Natural killer cell (primary cell): ENCODE measurements around the gene ZBTB37. TPM values are rescaled to one million over a fixed set of nuclear protein-coding genes. Genes with fewer than 3 reads are reported as not detected.

Experiments
- ATAC-seq, 3 donors: fragments of 150-1000 bp in 2 of 3; fragments of 200-7000 bp in 1 of 3; cut with Tn5 transposase; 1 replicate in 1 of 3; 2 replicates in 2 of 3; pipeline ENCODE4 v1.10.0; 2021; ENCODE audit warnings: mild to moderate bottlenecking in 2 of 3, moderate library complexity in 2 of 3
- DNase-seq, 2 donors: peaks; one replicate each; pipeline versions ENCODE4 v3.0.0 to v3.0.0-alpha.2; 2013 to 2021; ENCODE audit warnings: mixed read lengths in 1 of 2
- H3K27ac ChIP-seq: one replicate; pipeline ENCODE4 v1.5.1; 2013; ENCODE audit warnings: mild to moderate bottlenecking, low read length
- H3K27me3 ChIP-seq: one replicate; pipeline ENCODE4 v1.6.1; 2013; ENCODE audit warnings: low read length; ENCODE audit not compliant: control insufficient read depth, insufficient read depth
- H3K36me3 ChIP-seq: one replicate; pipeline ENCODE4 v1.6.1; 2013; ENCODE audit warnings: low read length; ENCODE audit not compliant: control insufficient read depth, insufficient read depth
- H3K4me1 ChIP-seq: one replicate; pipeline ENCODE4 v1.6.1; 2013; ENCODE audit warnings: low read length; ENCODE audit not compliant: control insufficient read depth, insufficient read depth
- H3K4me3 ChIP-seq: one replicate; pipeline ENCODE4 v1.5.1; 2013; ENCODE audit warnings: low read length
- H3K9me3 ChIP-seq: one replicate; pipeline ENCODE4 v1.6.1; 2013; ENCODE audit warnings: low read length; ENCODE audit not compliant: control insufficient read depth, insufficient read depth
- H3K27ac Mint-ChIP-seq, 2 donors: one replicate each; pipeline ENCODE4 v1.8.0; 2022; ENCODE audit warnings: mild to moderate bottlenecking in 2 of 2, mixed read lengths in 2 of 2, moderate library complexity in 1 of 2
- H3K27me3 Mint-ChIP-seq, 2 donors: one replicate each; pipeline ENCODE4 v1.8.0; 2022; ENCODE audit warnings: low read depth in 2 of 2, mixed read lengths in 2 of 2
- H3K36me3 Mint-ChIP-seq: one replicate; pipeline ENCODE4 v1.8.0; 2022; ENCODE audit warnings: mixed read lengths
- H3K4me1 Mint-ChIP-seq, 2 donors: one replicate each; pipeline ENCODE4 v1.8.0; 2022; ENCODE audit warnings: mixed read lengths in 2 of 2
- H3K4me3 Mint-ChIP-seq: one replicate; pipeline ENCODE4 v1.8.0; 2022; ENCODE audit warnings: mild to moderate bottlenecking, moderate library complexity, mixed read lengths
- H3K9me3 Mint-ChIP-seq, 2 donors: one replicate each; pipeline ENCODE4 v1.8.0; 2022; ENCODE audit warnings: mixed read lengths in 2 of 2
- CTCF ChIP-seq: fragments of 200-600 bp; IDR thresholded peaks from one replicate; pipeline ENCODE4 v1.8.0; 2022; ENCODE audit warnings: antibody characterized with exemption
- WGBS: methylation state at CpG from one replicate; pipeline ENCODE4 v1.1.7; 2013; ENCODE audit warnings: missing lambda C conversion rate; ENCODE audit not compliant: insufficient coverage; 5-methylcytosine and 5-hydroxymethylcytosine counted together
- intact Hi-C: fragments of 100-400 bp; cut with micrococcal nuclease; formaldehyde crosslinking; loops from one replicate; pipeline ENCODE4 v1.14.2; 2022
- total RNA-seq, 4 donors: library from RNA; stranded (reverse); fragments of 120-200 nt in 1 of 4; gene quantifications; one replicate each; pipeline versions ENCODE4 v1.2.3 to v1.2.4, GENCODE V29; 2013 to 2022

The ZBTB37 gene
- total RNA-seq, 3 donors from 2014 or later (not counting 1 experiment from before 2014, with no cell fraction given), result 38.2 to 47.3 (median 39.8) TPM

GRCh38 chr1:173823781-173824314 is 44.3 kb upstream of the ZBTB37 start:
- intact Hi-C loops, result loop anchor here (1.0 to 10.0 kb wide), 6 partner anchors 43 to 1291 kb away; partner anchors contain the start of genes GAS5, KLHL20 and SUCO
- H3K27ac Mint-ChIP-seq, result peak overlapping the region; percentile 95 to 98
- peak overlapping the region; percentile 99 for H3K4me3 Mint-ChIP-seq
- Histone ChIP-seq H3K27ac (peak overlapping the region; percentile 85), H3K4me1 (peaks cover 17% of the 10 kb centered on the region), H3K36me3 (peaks cover 3% of the 10 kb centered on the region), H3K27me3 (no peaks in the 10 kb centered on the region), H3K4me3 (peak overlapping the region; percentile 94), H3K9me3 (no peaks in the 10 kb centered on the region)
- WGBS, result under 1% methylated on average over 24 of the region's 25 CpGs
- no peak for TF ChIP-seq CTCF
- DNase-seq, result no peak
- H3K9me3 Mint-ChIP-seq, result no peaks in the 10 kb centered on the region
- H3K27me3 Mint-ChIP-seq, result no peaks in the 10 kb centered on the region
- no peaks in the 10 kb centered on the region for H3K36me3 Mint-ChIP-seq
- ATAC-seq, result peak; percentile 26 to 42 (median 30)
- peaks cover 27 to 38% of the 10 kb centered on the region in 2 donors for H3K4me1 Mint-ChIP-seq

GRCh38 chr1:173824315-173825081 is 43.7 kb upstream of the ZBTB37 start, which contains the start of the genes CENPL and DARS2:
Gene CENPL, minus strand, starts transcription at chr1:173824883. Its CDS starts 13,584 bp downstream, at chr1:173811299.
Gene DARS2, plus strand, starts transcription at chr1:173824673. Its CDS starts 557 bp downstream, at chr1:173825230.
- no peaks in the 10 kb centered on the region for H3K27me3 Mint-ChIP-seq
- Histone ChIP-seq H3K4me1 (peaks cover 17% of the 10 kb centered on the region), H3K36me3 (peaks cover 4% of the 10 kb centered on the region), H3K9me3 (no peaks in the 10 kb centered on the region), H3K27ac (peak within 1 kb of the TSS; percentile 85), H3K4me3 (peak within 1 kb of the TSS; percentile 94), H3K27me3 (no peaks in the 10 kb centered on the region)
- H3K9me3 Mint-ChIP-seq, result no peaks in the 10 kb centered on the region
- peak; percentile 81 to 96 for DNase-seq
- ATAC-seq, result peak; percentile 84 to 93 (median 88)
- peaks cover 27 to 38% of the 10 kb centered on the region in 2 donors for H3K4me1 Mint-ChIP-seq
- H3K27ac Mint-ChIP-seq, result peak within 1 kb of the TSS; percentile 95 to 98
- peak within 1 kb of the TSS; percentile 99 for H3K4me3 Mint-ChIP-seq
- H3K36me3 Mint-ChIP-seq, result no peaks in the 10 kb centered on the region
- intact Hi-C loops, result loop anchor here (1.0 to 10.0 kb wide), 8 partner anchors 43 to 1291 kb away; partner anchors contain the start of genes GAS5, KLHL20 and SUCO
- TF ChIP-seq CTCF, result no peak
- WGBS, result under 1% methylated on average over 53 of the region's 55 CpGs

GRCh38 chr1:173827611-173828010 is 40.6 kb upstream of the ZBTB37 start:
- Histone ChIP-seq H3K27ac (no peak overlapping the region), H3K4me1 (peaks cover 17% of the 10 kb centered on the region), H3K4me3 (no peak overlapping the region), H3K27me3 (no peaks in the 10 kb centered on the region), H3K9me3 (no peaks in the 10 kb centered on the region), H3K36me3 (peaks cover 17% of the 10 kb centered on the region)
- Mint-ChIP-seq H3K27ac (no peak overlapping the region), H3K4me1 (peaks cover 27 to 29% of the 10 kb centered on the region in 2 donors), H3K9me3 (no peaks in the 10 kb centered on the region), H3K36me3 (no peaks in the 10 kb centered on the region), H3K4me3 (no peak overlapping the region), H3K27me3 (no peaks in the 10 kb centered on the region)
- intact Hi-C loops, result loop anchor here (10.0 kb wide), 1 partner anchor 113 kb away; the partner anchor contains the start of gene KLHL20
- no peak for TF ChIP-seq CTCF
- ATAC-seq, result no peak
- WGBS, result 89% methylated on average over 2 of the region's 2 CpGs
- DNase-seq, result no peak
